GOT3 (cell line): ENCODE data around the gene C3orf49.

Experiments
- DNase-seq: peaks from one replicate; lab custom pipeline; 2025; ENCODE audit warnings: mixed read lengths; lab: John Stamatoyannopoulos, UW

Gene C3orf49

DNA sequence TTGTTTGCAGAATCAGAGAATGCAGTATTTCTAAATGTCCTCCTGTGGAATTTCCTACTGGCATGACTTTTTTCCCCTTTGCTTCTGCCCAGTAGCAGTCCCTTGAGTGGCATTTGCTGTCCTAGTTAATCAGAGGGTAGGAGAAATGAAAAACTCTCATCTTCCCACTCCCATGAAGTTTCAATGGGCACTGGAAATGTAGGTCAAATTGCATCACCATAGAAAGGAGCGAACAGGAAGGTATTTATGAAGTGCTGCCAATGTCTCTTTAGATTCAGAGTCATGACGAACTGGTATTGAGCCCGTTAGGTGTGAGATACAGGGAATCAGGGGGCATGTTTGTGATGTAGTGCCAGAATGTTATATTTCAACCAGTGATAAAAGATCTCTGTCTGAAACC is 67.8 kb downstream of the C3orf49 start:
- no peak for DNase-seq

DNA sequence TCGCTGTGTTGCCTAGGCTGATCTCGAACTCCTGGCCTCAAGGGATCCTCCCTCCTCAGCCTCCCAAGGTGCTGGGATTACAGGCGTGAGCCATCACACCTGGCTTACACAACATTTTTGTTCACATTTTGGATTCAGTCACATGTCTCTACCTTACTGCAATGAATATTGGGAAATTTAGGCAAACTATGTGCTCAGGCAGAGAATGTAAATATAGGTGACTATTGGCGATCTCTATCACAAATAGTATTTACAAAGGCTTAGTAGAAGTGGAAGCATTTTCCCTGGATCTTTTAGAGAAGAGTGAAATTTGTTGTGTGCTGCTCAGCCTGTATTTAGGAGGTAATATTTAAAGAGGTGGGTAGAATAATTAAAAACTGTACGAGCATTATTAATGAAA is 72.4 kb downstream of the C3orf49 start:
- DNase-seq = no peak

DNA sequence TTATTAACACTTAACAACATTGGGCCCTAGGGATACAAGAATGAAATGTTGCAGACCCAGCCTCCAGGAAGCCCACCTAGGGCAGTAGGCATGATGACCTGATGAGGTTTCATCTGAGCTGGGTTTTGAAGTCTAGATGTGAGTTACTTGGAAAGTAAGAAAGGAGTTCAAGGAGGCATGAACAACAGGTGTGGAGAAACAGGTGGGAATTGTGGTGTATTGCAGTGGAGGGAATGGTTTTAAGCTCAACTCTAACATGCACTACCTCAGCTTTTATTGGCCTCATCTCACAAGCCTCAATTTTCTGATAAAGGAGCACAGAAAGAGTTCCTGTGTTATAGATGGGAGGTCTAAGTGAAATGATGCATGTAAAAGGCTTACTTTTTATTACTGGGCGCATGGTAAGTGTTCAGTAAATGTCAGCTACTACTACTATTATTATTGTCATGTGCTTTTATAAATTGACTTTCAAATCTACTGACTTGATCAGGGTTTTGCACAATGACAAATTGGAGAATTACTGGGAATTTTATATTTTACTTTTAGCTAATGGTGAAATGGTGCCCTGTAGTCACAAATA is 73.8 kb downstream of the C3orf49 start:
- DNase-seq = no peak

DNA sequence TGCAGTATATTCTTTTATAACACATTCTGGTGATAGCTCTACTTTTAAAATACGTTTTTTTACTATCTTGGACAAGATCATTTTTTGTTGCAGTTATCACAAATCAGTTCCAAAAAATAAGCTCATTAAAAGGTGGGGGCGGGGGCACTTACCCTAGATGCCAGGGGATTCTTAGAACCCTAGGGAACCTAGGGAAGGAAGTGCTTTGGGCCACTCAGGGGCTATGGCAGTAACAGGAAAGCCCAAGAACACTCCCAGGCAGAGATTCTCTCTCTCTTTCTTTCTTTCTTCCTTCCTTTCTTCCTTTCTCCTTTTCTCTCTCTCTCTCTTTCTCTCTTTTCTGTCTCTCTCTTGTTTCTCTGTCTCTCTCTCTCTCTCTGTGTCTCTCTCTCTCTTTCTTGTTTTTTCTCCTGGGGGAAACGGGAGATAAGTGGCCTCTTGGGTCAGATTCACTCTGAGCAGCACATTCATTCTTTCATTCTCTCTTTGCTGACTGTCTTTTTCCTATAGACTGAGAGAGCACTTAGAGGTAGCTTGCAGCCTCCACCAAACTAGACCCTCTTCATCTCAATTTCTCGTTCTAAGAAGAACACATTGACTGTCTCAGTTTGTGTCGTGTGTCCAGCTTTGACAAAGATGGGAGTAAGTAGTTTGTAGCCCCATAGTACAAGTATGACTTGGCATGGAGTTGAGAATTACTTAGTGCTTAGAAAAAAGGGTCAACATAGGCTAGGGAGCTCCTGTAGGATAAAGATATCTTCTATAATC is 76.5 kb downstream of the C3orf49 start:
- DNase-seq = no peak

DNA sequence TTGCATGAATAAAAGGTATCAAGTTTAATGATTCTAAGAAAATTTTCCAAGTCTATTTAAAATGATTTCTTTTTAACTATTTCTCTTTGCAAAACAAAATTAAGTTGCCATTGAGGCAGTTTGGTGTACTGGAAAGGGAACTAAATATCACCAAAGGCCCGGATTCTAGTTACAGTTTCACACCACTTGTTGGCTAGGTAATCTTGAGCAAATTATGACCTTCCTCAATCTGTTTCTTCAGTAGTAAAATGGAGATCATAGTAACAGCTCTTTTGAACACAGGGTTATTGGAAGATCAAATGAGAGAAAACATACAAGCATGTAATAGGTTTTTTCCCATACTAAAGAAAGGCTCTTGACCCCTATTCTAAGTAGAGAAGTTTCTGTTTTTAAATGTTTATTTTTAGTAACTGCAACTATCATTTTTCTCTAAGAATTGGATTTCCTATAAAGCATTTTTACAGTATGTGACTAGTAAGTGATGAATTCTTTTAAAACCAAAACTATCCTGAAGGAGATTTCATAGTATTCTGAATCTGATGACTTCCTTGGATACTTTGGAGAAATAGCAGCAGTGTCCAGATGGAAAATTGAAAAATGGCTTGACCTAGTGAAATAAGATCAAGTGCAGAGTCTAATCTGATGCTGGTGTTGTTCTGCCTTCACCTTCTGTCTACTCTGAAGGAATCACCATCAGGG is 77.4 kb downstream of the C3orf49 start:
- no peak for DNase-seq
